Embryonic facial prominence (tissue), 1 donor: ENCODE results near the gene RRAGB.
"Not testable (repeated sequence)": the region's sequence is repeated elsewhere in the genome, so short reads cannot be mapped to it uniquely, and the experiment has no call there.

Experiments
- DNase-seq: peaks from one replicate; pipeline ENCODE4 v3.0.0-alpha.2; 2016; ENCODE audit errors: extremely low spot score

RRAGB gene

GRCh38 chrX:55774419-55774818 lies 56.9 kb downstream of the RRAGB start:
- DNase-seq: not testable (repeated sequence)

DNA sequence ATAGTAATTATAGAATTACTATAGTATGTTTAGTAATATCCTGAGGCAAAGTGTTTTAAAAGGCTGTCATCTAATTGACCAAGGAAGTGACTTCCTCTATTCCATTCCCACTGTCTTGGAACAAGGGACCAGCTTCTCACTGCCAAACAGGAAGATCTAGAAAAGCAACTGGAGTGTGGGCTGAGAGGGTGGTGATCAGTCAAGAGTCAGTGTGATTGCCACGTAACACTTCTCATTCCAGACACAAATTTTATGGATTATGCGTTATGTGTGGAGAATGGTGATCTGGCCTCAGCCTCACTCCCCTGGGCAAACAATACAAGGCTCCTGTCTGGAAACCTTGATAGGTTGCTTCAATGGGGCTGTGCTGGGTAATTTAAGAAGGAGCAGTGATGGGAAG lies 60.0 kb downstream of the RRAGB start:
- DNase-seq: no peak

DNA sequence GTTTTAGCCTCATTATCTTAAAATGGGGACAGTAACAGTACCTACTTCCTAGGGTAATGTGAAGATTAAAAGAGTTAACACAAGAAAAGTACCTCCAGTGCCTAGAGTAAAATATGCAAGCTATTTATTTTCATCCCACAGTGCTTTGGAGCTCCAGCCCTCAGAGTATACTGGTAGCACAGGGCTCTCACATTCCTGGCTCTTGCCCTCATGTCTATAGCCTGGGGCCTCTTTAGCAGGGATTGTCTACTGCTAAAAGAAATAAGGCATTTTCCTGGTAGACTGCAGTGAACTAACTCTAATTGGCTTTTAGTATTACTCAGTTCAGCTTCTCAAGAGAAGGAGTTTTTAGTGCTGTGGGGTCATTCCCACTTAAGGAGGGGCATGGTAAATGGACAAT lies 60.8 kb downstream of the RRAGB start:
- no peak for DNase-seq

DNA sequence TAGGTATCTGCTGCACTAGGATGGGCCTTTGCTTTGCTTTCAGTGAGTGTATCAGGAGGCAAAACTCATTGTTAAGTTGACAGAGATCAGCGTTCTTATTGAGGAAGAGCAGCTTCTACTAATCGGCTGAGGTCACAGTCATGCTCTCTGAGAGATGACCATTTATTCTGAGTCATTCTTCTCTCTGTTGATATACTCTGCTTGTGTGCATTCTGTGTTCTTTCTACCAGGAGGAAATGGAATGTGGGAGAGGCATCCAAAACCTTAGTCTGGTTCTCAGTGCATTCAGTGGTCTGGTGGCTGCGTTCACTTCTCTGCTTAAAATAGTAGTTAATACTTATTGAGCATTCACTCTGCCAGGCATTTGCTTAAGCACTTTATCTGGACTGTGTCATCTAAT lies 66.2 kb downstream of the RRAGB start:
- DNase-seq: no peak

- no peak for DNase-seq
Observed at GRCh38 chrX:55787063-55787462, 69.5 kb downstream of the RRAGB start.

GRCh38 chrX:55787727-55788126 lies 70.2 kb downstream of the RRAGB start:
- no peak for DNase-seq

GRCh38 chrX:55794405-55794804 lies 76.9 kb downstream of the RRAGB start:
- DNase-seq: no peak

- DNase-seq: no peak
Observed at GRCh38 chrX:55796496-55796895, 78.9 kb downstream of the RRAGB start.

DNA sequence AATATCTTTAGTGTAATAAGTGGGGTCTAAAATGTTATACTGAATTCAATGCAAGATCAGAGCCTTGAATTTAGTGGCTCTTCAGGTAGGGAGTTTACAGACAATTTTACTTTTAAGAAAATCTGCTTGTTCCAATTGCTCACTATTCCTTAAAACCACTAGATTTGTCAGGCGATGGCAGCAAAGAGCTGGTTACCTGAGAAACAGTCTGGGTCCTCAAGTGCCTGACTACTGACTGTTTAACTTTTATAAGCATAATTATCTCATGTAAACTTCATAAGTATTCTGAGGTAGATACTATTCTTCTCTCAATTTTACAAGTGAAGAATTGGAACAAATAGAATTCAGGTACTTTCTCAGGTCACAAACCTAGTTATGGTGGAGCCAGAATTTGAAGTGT lies 84.3 kb downstream of the RRAGB start:
- no peak for DNase-seq
